ENCODE data around the gene MAFF. TPM values are rescaled to one million over a fixed set of nuclear protein-coding genes. Genes with fewer than 3 reads are reported as not detected.

The MAFF gene
- total RNA-seq, 1 donor from 2014 or later = 4.7 TPM

GRCh38 chr22:38236786-38237185 lies 35.0 kb downstream of the MAFF start:
- intact Hi-C loops (cut with micrococcal nuclease) = no loop called here
- no peaks in the 10 kb centered on the region for H3K27me3 ChIP-seq (ENCODE audit: low read depth)
- H3K27ac ChIP-seq (replicated peaks) = peak overlapping the region; percentile 25
- no peak for TF ChIP-seq CTCF (IDR thresholded peaks at IDR 0.05; ENCODE audit: borderline replicate concordance)
- H3K4me1 ChIP-seq = peaks cover 89% of the 10 kb centered on the region
- no peak for DNase-seq
- no peak overlapping the region for H3K4me3 ChIP-seq
- peaks cover 28% of the 10 kb centered on the region for H3K36me3 ChIP-seq
- H3K9me3 ChIP-seq (replicated peaks) = no peaks in the 10 kb centered on the region

GRCh38 chr22:38238519-38239071 lies 36.8 kb downstream of the MAFF start:
- Histone ChIP-seq H3K27me3 (ENCODE audit: low read depth) (no peaks in the 10 kb centered on the region), H3K27ac (replicated peaks) (peak overlapping the region; percentile 47), H3K9me3 (replicated peaks) (no peaks in the 10 kb centered on the region), H3K36me3 (peaks cover 30% of the 10 kb centered on the region), H3K4me1 (peaks cover 92% of the 10 kb centered on the region), H3K4me3 (no peak overlapping the region)
- DNase-seq = no peak
- intact Hi-C loops (cut with micrococcal nuclease) = no loop called here
- TF ChIP-seq CTCF (IDR thresholded peaks at IDR 0.05; ENCODE audit: borderline replicate concordance) = no peak

- no peak for DNase-seq
- Histone ChIP-seq H3K4me3 (no peak overlapping the region), H3K36me3 (peaks cover 36% of the 10 kb centered on the region), H3K27ac (replicated peaks) (peak overlapping the region; percentile 47), H3K4me1 (peaks cover 91% of the 10 kb centered on the region), H3K27me3 (ENCODE audit: low read depth) (no peaks in the 10 kb centered on the region), H3K9me3 (replicated peaks) (no peaks in the 10 kb centered on the region)
- intact Hi-C loops (cut with micrococcal nuclease) = no loop called here
- peak; percentile 45 for TF ChIP-seq CTCF (IDR thresholded peaks at IDR 0.05; ENCODE audit: borderline replicate concordance)
Observed at GRCh38 chr22:38239101-38239761, 37.4 kb downstream of the MAFF start.

GRCh38 chr22:38240734-38241252 lies 39.0 kb downstream of the MAFF start:
- no peaks in the 10 kb centered on the region for H3K9me3 ChIP-seq (replicated peaks)
- peaks cover 83% of the 10 kb centered on the region for H3K4me1 ChIP-seq
- intact Hi-C loops (cut with micrococcal nuclease) = no loop called here
- H3K36me3 ChIP-seq = peaks cover 41% of the 10 kb centered on the region
- peak overlapping the region; percentile 42 for H3K27ac ChIP-seq (replicated peaks)
- no peaks in the 10 kb centered on the region for H3K27me3 ChIP-seq (ENCODE audit: low read depth)
- TF ChIP-seq CTCF (IDR thresholded peaks at IDR 0.05; ENCODE audit: borderline replicate concordance) = no peak
- no peak overlapping the region for H3K4me3 ChIP-seq
- DNase-seq = no peak

- peaks cover 41% of the 10 kb centered on the region for H3K36me3 ChIP-seq
- peak; percentile 42 for DNase-seq
- intact Hi-C loops (cut with micrococcal nuclease) = no loop called here
Observed at GRCh38 chr22:38243007-38243765, 41.4 kb downstream of the MAFF start.

More at GRCh38 chr22:38243007-38243765, 41.4 kb downstream of the MAFF start:
- Histone ChIP-seq H3K9me3 (replicated peaks) (no peaks in the 10 kb centered on the region), H3K4me1 (peaks cover 81% of the 10 kb centered on the region), H3K27me3 (ENCODE audit: low read depth) (no peaks in the 10 kb centered on the region), H3K27ac (replicated peaks) (peak overlapping the region; percentile 70), H3K4me3 (no peak overlapping the region)
- no peak for TF ChIP-seq CTCF (IDR thresholded peaks at IDR 0.05; ENCODE audit: borderline replicate concordance)
